Progenitor cell of endocrine pancreas (in vitro differentiated cells): ENCODE results near the gene ALG12. TPM values are rescaled to one million over a fixed set of nuclear protein-coding genes. Genes with fewer than 3 reads are reported as not detected.

Experiments
- DNase-seq: peaks from one replicate; pipeline ENCODE4 v3.0.0; 2021; ENCODE audit warnings: low spot score; ENCODE audit not compliant: unreplicated experiment
- H3K27ac Mint-ChIP-seq: 2 replicates; pipeline ENCODE4 v1.8.0; 2021; ENCODE audit warnings: mild to moderate bottlenecking, moderate library complexity, mixed read lengths
- H3K27me3 Mint-ChIP-seq: 2 replicates; pipeline ENCODE4 v1.8.0; 2021; ENCODE audit warnings: mixed read lengths
- H3K36me3 Mint-ChIP-seq: 2 replicates; pipeline ENCODE4 v1.8.0; 2022; ENCODE audit warnings: mixed read lengths; ENCODE audit not compliant: insufficient read depth
- H3K4me1 Mint-ChIP-seq: 2 replicates; pipeline ENCODE4 v1.8.0; 2021; ENCODE audit warnings: low read depth, mixed read lengths
- H3K4me3 Mint-ChIP-seq: 2 replicates; pipeline ENCODE4 v1.8.0; 2021; ENCODE audit warnings: low read depth, mild to moderate bottlenecking, moderate library complexity, mixed read lengths
- H3K9me3 Mint-ChIP-seq: 2 replicates; pipeline ENCODE4 v1.8.0; 2021; ENCODE audit warnings: low read depth, mixed read lengths
- total RNA-seq: library from RNA; stranded (reverse); gene quantifications from 2 replicates; pipeline ENCODE4 v1.2.1, GENCODE V29; 2021
- TF ChIP-seq, protein P1 (sequence below): fragments of 200-600 bp; sonication (generic); IDR thresholded peaks from one replicate; pipeline ENCODE4 v1.5.0; 2021; ENCODE audit warnings: antibody characterized with exemption, mild to moderate bottlenecking; ENCODE audit not compliant: unreplicated experiment

The ALG12 gene
- total RNA-seq, 1 donor from 2014 or later, result 25.7 TPM

DNA sequence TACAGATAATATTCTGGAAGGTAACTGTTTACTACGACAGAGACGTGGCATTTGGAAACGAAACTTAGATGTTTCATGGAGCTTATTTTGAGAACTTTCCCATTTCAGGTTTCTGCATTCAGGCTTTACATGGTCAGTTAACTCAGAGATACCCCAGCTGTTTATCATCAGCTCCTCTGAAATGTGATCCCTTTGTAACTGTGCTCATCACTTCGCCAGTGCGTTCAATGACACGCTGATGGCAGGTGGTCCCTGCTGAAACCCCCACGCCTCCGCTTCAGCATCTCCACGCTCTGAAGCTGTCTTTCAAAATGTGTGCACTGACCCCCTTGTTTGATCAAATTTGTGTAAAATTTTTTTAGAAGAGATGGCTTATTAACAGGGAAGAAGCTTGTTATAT, 30.5 kb downstream of the ALG12 start:
- Mint-ChIP-seq H3K4me1 (no peaks in the 10 kb centered on the region), H3K36me3 (peaks cover 84% of the 10 kb centered on the region), H3K9me3 (peaks cover 8% of the 10 kb centered on the region), H3K27ac (no peak overlapping the region), H3K27me3 (no peaks in the 10 kb centered on the region), H3K4me3 (no peak overlapping the region)
- no peak for DNase-seq
- TF ChIP-seq, protein P1, sequence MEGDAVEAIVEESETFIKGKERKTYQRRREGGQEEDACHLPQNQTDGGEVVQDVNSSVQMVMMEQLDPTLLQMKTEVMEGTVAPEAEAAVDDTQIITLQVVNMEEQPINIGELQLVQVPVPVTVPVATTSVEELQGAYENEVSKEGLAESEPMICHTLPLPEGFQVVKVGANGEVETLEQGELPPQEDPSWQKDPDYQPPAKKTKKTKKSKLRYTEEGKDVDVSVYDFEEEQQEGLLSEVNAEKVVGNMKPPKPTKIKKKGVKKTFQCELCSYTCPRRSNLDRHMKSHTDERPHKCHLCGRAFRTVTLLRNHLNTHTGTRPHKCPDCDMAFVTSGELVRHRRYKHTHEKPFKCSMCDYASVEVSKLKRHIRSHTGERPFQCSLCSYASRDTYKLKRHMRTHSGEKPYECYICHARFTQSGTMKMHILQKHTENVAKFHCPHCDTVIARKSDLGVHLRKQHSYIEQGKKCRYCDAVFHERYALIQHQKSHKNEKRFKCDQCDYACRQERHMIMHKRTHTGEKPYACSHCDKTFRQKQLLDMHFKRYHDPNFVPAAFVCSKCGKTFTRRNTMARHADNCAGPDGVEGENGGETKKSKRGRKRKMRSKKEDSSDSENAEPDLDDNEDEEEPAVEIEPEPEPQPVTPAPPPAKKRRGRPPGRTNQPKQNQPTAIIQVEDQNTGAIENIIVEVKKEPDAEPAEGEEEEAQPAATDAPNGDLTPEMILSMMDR, result no peak

DNA sequence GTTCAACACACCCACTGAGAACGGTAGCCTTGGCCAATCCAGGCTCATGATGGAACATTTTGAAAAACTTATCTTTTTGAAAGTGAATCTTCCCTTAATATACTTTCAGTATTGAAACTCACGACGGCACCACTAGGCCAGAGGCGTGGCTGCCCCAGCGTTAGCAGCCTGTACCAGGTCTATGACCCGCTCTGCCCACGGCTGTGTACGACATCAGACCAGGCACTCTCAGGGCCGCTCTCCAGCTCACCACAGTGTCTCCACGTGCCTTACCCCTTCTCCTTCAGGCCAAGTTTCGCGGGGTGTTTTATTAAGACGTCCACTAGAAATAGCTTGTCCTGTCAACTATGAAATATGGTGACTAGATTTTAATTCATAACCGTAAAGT, 31.2 kb downstream of the ALG12 start:
- TF ChIP-seq, protein P1, result no peak
- H3K9me3 Mint-ChIP-seq, result peaks cover 8% of the 10 kb centered on the region

DNA sequence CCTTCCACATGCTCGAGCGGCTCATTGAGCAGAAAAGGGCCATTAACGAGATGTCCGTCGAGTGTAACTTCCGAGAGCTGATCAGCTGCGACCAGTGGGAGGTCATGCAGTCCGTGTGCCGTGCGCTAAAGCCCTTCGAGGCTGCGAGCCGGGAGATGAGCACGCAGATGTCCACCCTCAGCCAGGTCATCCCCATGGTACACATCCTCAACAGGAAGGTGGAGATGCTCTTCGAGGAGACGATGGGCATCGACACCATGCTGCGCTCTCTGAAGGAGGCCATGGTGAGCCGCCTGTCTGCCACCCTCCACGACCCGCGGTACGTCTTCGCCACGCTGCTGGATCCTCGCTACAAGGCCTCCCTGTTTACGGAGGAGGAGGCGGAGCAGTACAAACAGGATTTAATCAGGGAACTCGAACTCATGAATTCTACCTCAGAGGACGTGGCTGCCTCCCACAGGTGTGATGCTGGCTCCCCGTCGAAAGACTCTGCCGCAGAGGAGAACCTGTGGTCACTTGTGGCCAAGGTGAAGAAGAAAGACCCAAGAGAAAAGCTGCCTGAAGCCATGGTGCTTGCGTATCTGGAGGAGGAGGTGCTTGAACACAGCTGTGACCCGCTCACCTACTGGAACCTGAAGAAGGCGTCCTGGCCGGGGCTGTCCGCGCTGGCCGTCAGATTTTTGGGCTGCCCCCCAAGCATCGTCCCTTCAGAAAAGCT, 31.7 kb downstream of the ALG12 start:
- Mint-ChIP-seq H3K4me1 (no peaks in the 10 kb centered on the region), H3K9me3 (peaks cover 7% of the 10 kb centered on the region), H3K36me3 (peaks cover 80% of the 10 kb centered on the region), H3K27me3 (no peaks in the 10 kb centered on the region), H3K4me3 (no peak overlapping the region), H3K27ac (no peak overlapping the region)
- no peak for DNase-seq
- TF ChIP-seq, protein P1, result no peak

More for the DNA sequence above, 31.2 kb downstream of the ALG12 start:
- no peak overlapping the region for H3K4me3 Mint-ChIP-seq
- peaks cover 82% of the 10 kb centered on the region for H3K36me3 Mint-ChIP-seq
- DNase-seq, result no peak
- H3K27ac Mint-ChIP-seq, result no peak overlapping the region
- no peaks in the 10 kb centered on the region for H3K27me3 Mint-ChIP-seq
- no peaks in the 10 kb centered on the region for H3K4me1 Mint-ChIP-seq

DNA sequence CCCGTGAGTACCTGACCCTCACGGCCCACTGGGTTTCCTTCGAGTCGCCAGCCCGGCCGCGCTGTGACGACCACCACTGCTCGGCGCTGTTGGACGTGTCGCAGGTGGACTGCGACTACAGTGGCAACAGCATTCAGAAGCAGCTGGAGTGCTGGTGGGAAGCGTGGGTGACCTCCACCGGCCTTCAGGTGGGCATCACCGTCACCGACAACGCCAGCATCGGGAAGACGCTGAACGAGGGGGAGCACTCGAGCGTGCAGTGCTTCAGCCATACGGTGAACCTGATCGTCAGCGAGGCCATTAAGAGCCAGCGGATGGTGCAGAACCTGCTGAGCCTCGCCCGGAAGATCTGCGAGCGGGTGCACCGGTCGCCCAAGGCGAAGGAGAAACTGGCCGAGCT, 32.4 kb downstream of the ALG12 start:
- H3K4me3 Mint-ChIP-seq, result no peak overlapping the region

DNA sequence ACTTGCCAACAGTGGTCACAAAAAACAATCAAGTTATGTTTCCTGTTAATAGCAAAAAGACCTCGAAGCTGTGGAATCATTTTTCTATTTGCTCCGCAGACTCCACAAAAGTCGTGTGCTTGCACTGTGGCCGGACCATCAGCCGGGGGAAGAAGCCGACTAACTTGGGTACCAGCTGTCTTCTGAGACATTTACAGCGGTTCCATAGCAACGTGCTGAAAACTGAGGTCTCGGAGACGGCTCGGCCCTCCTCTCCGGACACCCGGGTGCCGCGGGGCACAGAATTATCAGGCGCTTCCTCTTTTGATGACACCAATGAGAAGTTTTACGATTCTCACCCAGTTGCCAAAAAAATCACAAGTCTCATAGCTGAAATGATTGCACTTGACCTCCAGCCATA, 33.0 kb downstream of the ALG12 start:
- no peaks in the 10 kb centered on the region for H3K4me1 Mint-ChIP-seq
- no peaks in the 10 kb centered on the region for H3K27me3 Mint-ChIP-seq
- H3K36me3 Mint-ChIP-seq, result peaks cover 72% of the 10 kb centered on the region
- TF ChIP-seq, protein P1, result no peak
- DNase-seq, result no peak
- H3K27ac Mint-ChIP-seq, result no peak overlapping the region
- peaks cover 4% of the 10 kb centered on the region for H3K9me3 Mint-ChIP-seq
- H3K4me3 Mint-ChIP-seq, result no peak overlapping the region

More for the DNA sequence above, 32.4 kb downstream of the ALG12 start:
- Mint-ChIP-seq H3K27ac (no peak overlapping the region), H3K9me3 (peaks cover 4% of the 10 kb centered on the region), H3K36me3 (peaks cover 74% of the 10 kb centered on the region), H3K4me1 (no peaks in the 10 kb centered on the region), H3K27me3 (no peaks in the 10 kb centered on the region)
- TF ChIP-seq, protein P1, result no peak
- DNase-seq, result no peak
